ENCODE results near the gene USP36. TPM values are rescaled to one million over a fixed set of nuclear protein-coding genes. Genes with fewer than 3 reads are reported as not detected.
A peak's percentile ranks its signal among the peaks of the same experiment; 100 is the strongest.

Gene USP36
- total and polyA plus RNA-seq, 9 of the 15 experiments (the other 6 are each of a cell fraction or from before 2014, with no cell fraction given): 6.4 to 72.8 (median 22.5) TPM

DNA sequence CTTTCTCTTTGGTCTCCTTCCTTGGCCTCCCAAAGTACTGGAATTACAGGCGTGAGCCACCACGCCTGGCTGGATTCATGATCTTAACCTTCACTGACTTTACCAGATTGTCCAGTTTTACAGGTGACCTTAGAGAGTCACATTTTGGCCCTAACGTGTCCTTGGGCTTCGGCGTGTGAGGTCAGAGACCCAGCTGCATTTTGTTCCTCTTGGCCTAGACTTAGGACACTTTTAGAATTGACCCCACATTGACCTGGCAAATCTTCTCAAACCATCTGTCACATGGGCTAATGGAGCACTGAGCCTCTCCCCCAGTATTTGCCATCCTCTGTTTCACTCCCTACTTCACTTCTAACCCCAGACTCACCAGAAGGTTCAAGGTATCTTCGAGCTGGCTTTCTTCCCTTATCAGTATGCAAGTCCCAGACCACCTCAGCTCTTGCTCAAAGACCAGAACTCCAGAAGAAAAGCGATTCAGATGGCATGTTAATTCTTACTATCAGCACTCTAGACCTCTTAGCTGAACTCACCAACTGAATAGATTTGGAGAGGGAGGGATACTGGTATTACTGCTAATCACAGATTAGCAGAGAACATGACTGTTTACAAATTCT lies 56.8 kb downstream of the USP36 start (continued):
- TF ChIP-seq SETDB1 (IDR thresholded peaks at IDR 0.05; ENCODE audit: low read length) (no peak), HNRNPH1 (optimal IDR thresholded peaks at IDR 0.05; ENCODE audit: low read depth, low read length) (no peak), E4F1 (CRISPR knock-in tag; IDR thresholded peaks at IDR 0.05; ENCODE audit: borderline replicate concordance) (no peak), NFRKB (IDR thresholded peaks at IDR 0.05; ENCODE audit: low read depth) (peak; percentile 24; the same call in 1 of the 2 replicates), TAF7 (tag; IDR thresholded peaks at IDR 0.05) (no peak), NEUROD1 (IDR thresholded peaks at IDR 0.05; ENCODE audit: borderline replicate concordance, low read depth, low read length, partially characterized antibody) (no peak), THRA (IDR thresholded peaks at IDR 0.05) (no peak), MCM5 (IDR thresholded peaks at IDR 0.05; ENCODE audit: low read depth) (no peak), BRD9 (IDR thresholded peaks at IDR 0.05; ENCODE audit: low read depth, partially characterized antibody) (no peak), BRF1 (IDR thresholded peaks at IDR 0.05; ENCODE audit: borderline replicate concordance, extremely low read depth, insufficient read length) (no peak)
- TF ChIP-seq, protein P1, sequence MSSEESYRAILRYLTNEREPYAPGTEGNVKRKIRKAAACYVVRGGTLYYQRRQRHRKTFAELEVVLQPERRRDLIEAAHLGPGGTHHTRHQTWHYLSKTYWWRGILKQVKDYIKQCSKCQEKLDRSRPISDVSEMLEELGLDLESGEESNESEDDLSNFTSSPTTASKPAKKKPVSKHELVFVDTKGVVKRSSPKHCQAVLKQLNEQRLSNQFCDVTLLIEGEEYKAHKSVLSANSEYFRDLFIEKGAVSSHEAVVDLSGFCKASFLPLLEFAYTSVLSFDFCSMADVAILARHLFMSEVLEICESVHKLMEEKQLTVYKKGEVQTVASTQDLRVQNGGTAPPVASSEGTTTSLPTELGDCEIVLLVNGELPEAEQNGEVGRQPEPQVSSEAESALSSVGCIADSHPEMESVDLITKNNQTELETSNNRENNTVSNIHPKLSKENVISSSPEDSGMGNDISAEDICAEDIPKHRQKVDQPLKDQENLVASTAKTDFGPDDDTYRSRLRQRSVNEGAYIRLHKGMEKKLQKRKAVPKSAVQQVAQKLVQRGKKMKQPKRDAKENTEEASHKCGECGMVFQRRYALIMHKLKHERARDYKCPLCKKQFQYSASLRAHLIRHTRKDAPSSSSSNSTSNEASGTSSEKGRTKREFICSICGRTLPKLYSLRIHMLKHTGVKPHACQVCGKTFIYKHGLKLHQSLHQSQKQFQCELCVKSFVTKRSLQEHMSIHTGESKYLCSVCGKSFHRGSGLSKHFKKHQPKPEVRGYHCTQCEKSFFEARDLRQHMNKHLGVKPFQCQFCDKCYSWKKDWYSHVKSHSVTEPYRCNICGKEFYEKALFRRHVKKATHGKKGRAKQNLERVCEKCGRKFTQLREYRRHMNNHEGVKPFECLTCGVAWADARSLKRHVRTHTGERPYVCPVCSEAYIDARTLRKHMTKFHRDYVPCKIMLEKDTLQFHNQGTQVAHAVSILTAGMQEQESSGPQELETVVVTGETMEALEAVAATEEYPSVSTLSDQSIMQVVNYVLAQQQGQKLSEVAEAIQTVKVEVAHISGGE (CRISPR knock-in tag; IDR thresholded peaks at IDR 0.05): 0 out of 6 replicates have a peak, but pooled peaks of 1 of the 3 experiments have one; percentile 13
- TF ChIP-seq, protein P2, sequence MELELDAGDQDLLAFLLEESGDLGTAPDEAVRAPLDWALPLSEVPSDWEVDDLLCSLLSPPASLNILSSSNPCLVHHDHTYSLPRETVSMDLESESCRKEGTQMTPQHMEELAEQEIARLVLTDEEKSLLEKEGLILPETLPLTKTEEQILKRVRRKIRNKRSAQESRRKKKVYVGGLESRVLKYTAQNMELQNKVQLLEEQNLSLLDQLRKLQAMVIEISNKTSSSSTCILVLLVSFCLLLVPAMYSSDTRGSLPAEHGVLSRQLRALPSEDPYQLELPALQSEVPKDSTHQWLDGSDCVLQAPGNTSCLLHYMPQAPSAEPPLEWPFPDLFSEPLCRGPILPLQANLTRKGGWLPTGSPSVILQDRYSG (tag; conservative IDR thresholded peaks at IDR 0.05; ENCODE audit: low read depth): peak; percentile 60
- TF ChIP-seq, protein P3, sequence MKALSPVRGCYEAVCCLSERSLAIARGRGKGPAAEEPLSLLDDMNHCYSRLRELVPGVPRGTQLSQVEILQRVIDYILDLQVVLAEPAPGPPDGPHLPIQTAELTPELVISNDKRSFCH (CRISPR knock-in tag; IDR thresholded peaks at IDR 0.05): no peak
- TF ChIP-seq, protein P3 (tag; IDR thresholded peaks at IDR 0.05): no peak
- TF ChIP-seq, protein P4, sequence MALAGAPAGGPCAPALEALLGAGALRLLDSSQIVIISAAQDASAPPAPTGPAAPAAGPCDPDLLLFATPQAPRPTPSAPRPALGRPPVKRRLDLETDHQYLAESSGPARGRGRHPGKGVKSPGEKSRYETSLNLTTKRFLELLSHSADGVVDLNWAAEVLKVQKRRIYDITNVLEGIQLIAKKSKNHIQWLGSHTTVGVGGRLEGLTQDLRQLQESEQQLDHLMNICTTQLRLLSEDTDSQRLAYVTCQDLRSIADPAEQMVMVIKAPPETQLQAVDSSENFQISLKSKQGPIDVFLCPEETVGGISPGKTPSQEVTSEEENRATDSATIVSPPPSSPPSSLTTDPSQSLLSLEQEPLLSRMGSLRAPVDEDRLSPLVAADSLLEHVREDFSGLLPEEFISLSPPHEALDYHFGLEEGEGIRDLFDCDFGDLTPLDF (CRISPR knock-in tag; IDR thresholded peaks at IDR 0.05): no peak

Measured in K562 (cell line).